GM12891 (cell line): ENCODE measurements around the gene PGGT1B.

Experiments used
- POLR2A ChIP-seq: IDR thresholded peaks from 2 replicates; pipeline ENCODE4 v1.6.1; 2011; ENCODE audit warnings: low read depth, low read length, control low read depth
- POLR2AphosphoS5 ChIP-seq: IDR thresholded peaks from 2 replicates; pipeline ENCODE4 v1.6.1; 2011; ENCODE audit warnings: low read depth, low read length, control low read depth
- SPI1 ChIP-seq: IDR thresholded peaks from 2 replicates; pipeline ENCODE4 v1.6.1; 2011; ENCODE audit warnings: low read depth, low read length, control low read depth
- TAF1 ChIP-seq: IDR thresholded peaks from 2 replicates; pipeline ENCODE4 v1.6.1; 2011; ENCODE audit warnings: low read depth, low read length, control low read depth

GRCh38 chr5:115298811-115299210 is 36.1 kb upstream of the PGGT1B start:
- TF ChIP-seq POLR2AphosphoS5 = no peak
- no peak for TF ChIP-seq POLR2A
- no peak for TF ChIP-seq TAF1
- no peak for TF ChIP-seq SPI1
